OCI-LY7 (cell line): ENCODE measurements around the gene ZNF358. TPM values are rescaled to one million over a fixed set of nuclear protein-coding genes. Genes with fewer than 3 reads are reported as not detected.

Source experiments
- BruUV-seq: library from RNA; stranded (reverse); fragments of 400-500 nt; replicated peaks from 2 replicates; lab custom pipeline; 2021; lab: Mats Ljungman, UMichigan
- CTCF ChIA-PET: fragments of 300-600 bp; sonication (Branson Sonifier 250); formaldehyde crosslinking; loops from one replicate; lab custom pipeline; 2022; ENCODE audit warnings: antibody characterized with exemption; ENCODE audit not compliant: unreplicated experiment; lab: Charles Lee
- POLR2A ChIA-PET: fragments of 300-600 bp; sonication (Branson Sonifier 250); formaldehyde crosslinking; loops from one replicate; lab custom pipeline; 2022; ENCODE audit warnings: antibody characterized with exemption; lab: Charles Lee
- DNase-seq: peaks from one replicate; pipeline ENCODE4 v3.0.0-alpha.2; 2015; ENCODE audit warnings: low spot score
- H2AFZ ChIP-seq: fragments of 200-600 bp; sonication (generic), shearing (Covaris generic); 2 replicates; pipeline ENCODE4 v1.6.1; 2014; ENCODE audit warnings: mild to moderate bottlenecking, antibody characterized with exemption, low read length, moderate library complexity
- H3K27ac ChIP-seq: fragments of 200-600 bp; sonication (generic); 2 replicates; pipeline ENCODE4 v1.5.1; 2014; ENCODE audit warnings: mixed run types, low read depth, mild to moderate bottlenecking, moderate library complexity, low read length, inconsistent platforms; ENCODE audit not compliant: poor library complexity, severe bottlenecking
- H3K36me3 ChIP-seq: fragments of 200-600 bp; sonication (generic); 2 replicates; pipeline ENCODE4 v1.6.1; 2014; ENCODE audit warnings: mild to moderate bottlenecking, antibody characterized with exemption, low read length, moderate library complexity, mixed read lengths; ENCODE audit not compliant: insufficient read depth
- H3K4me1 ChIP-seq: fragments of 200-600 bp; sonication (generic); 2 replicates; pipeline ENCODE4 v1.5.1; 2014; ENCODE audit warnings: mild to moderate bottlenecking, low read length; ENCODE audit not compliant: insufficient read depth, poor library complexity, severe bottlenecking
- H3K4me2 ChIP-seq: fragments of 200-600 bp; sonication (generic); 2 replicates; pipeline ENCODE4 v1.6.1; 2014; ENCODE audit warnings: mild to moderate bottlenecking, low read length
- H3K4me3 ChIP-seq: fragments of 200-600 bp; sonication (generic); 2 replicates; pipeline ENCODE4 v1.5.1; 2014; ENCODE audit warnings: mild to moderate bottlenecking, low read depth, low read length; ENCODE audit not compliant: poor library complexity, severe bottlenecking
- H3K79me2 ChIP-seq: fragments of 200-600 bp; sonication (generic); 2 replicates; pipeline ENCODE4 v1.6.1; 2016; ENCODE audit warnings: low read depth, mild to moderate bottlenecking, low read length, moderate library complexity, mixed read lengths; ENCODE audit not compliant: insufficient read depth
- H3K9me2 ChIP-seq: fragments of 200-600 bp; sonication (generic); 2 replicates; pipeline ENCODE4 v1.6.1; 2016; ENCODE audit warnings: mild to moderate bottlenecking, low read length, mixed read lengths; ENCODE audit not compliant: insufficient read depth
- H3K9me3 ChIP-seq: fragments of 200-600 bp; sonication (generic); 2 replicates; pipeline ENCODE4 v1.6.1; 2014; ENCODE audit warnings: mild to moderate bottlenecking, mixed run types, low read length, mixed read lengths
- H4K20me1 ChIP-seq: fragments of 200-600 bp; sonication (generic); 2 replicates; pipeline ENCODE4 v1.6.1; 2014; ENCODE audit warnings: mild to moderate bottlenecking, antibody characterized with exemption, low read length, moderate library complexity, mixed read lengths; ENCODE audit not compliant: insufficient read depth
- EZH2phosphoT487 ChIP-seq: fragments of 200-600 bp; sonication (generic); IDR thresholded peaks from 2 replicates; pipeline ENCODE4 v1.6.1; 2018; ENCODE audit warnings: low read depth, borderline replicate concordance, mild to moderate bottlenecking, mixed run types, antibody characterized with exemption, low read length, moderate library complexity, mixed read lengths
- intact Hi-C: fragments of 100-400 bp; cut with micrococcal nuclease; formaldehyde crosslinking; loops from one replicate; pipeline ENCODE4 v1.10.0; 2022; ENCODE audit not compliant: unreplicated experiment
- total RNA-seq, 2 experiments: library from RNA; depleted of rRNA in 1 of 2; stranded (reverse); fragments of >200 nt in 1 of 2; shearing (Covaris generic) in 1 of 2; gene quantifications; 2 replicates each; pipeline ENCODE4 v1.2.3, GENCODE V29; 2014 to 2022
- TF ChIP-seq, protein P1 (sequence below): fragments of 200-600 bp; sonication (generic); conservative IDR thresholded peaks from 2 replicates; pipeline ENCODE4 v1.5.1; 2014; ENCODE audit warnings: mild to moderate bottlenecking, antibody characterized with exemption, low read length, moderate library complexity, mixed read lengths

ZNF358 gene
- total RNA-seq, 2 experiments from 2014 or later = not detected

DNA sequence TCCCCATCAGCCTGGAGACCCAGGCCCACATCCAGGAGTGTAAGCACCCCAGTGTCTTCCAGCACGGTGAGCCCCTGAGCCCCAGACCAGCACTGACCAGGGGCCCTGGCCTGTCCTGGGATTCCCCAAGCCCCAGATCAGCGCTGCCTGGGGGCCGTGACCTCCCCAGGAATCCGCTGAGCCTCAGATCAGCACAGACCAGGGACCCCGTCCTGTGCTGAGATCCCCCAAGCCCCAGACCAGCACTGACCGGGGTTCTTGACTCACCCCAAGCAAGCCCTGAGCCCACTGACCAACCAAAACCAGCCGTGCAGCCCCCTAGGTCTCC is 12.3 kb downstream of the ZNF358 start:
- no TSS peak for BruUV-seq
- no peak overlapping the region for H3K4me3 ChIP-seq
- H3K9me2 ChIP-seq = no peaks in the 10 kb centered on the region
- intact Hi-C loops = no loop called here
- ChIA-PET POLR2A (no interaction called here), CTCF (no interaction called here)
- no peak overlapping the region for H2AFZ ChIP-seq
- H3K36me3 ChIP-seq = 0 out of 2 replicates have a peak, but pooled peaks cover 10% of the 10 kb centered on the region
- TF ChIP-seq EZH2phosphoT487 = no peak
- TF ChIP-seq, protein P1, sequence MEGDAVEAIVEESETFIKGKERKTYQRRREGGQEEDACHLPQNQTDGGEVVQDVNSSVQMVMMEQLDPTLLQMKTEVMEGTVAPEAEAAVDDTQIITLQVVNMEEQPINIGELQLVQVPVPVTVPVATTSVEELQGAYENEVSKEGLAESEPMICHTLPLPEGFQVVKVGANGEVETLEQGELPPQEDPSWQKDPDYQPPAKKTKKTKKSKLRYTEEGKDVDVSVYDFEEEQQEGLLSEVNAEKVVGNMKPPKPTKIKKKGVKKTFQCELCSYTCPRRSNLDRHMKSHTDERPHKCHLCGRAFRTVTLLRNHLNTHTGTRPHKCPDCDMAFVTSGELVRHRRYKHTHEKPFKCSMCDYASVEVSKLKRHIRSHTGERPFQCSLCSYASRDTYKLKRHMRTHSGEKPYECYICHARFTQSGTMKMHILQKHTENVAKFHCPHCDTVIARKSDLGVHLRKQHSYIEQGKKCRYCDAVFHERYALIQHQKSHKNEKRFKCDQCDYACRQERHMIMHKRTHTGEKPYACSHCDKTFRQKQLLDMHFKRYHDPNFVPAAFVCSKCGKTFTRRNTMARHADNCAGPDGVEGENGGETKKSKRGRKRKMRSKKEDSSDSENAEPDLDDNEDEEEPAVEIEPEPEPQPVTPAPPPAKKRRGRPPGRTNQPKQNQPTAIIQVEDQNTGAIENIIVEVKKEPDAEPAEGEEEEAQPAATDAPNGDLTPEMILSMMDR = no peak
- no peaks in the 10 kb centered on the region for H3K79me2 ChIP-seq
- H3K4me2 ChIP-seq = no peak overlapping the region
- H4K20me1 ChIP-seq = no peaks in the 10 kb centered on the region
- H3K9me3 ChIP-seq = no peaks in the 10 kb centered on the region
- H3K27ac ChIP-seq = no peak overlapping the region
- H3K4me1 ChIP-seq = peaks cover 4% of the 10 kb centered on the region
- no peak for DNase-seq

DNA sequence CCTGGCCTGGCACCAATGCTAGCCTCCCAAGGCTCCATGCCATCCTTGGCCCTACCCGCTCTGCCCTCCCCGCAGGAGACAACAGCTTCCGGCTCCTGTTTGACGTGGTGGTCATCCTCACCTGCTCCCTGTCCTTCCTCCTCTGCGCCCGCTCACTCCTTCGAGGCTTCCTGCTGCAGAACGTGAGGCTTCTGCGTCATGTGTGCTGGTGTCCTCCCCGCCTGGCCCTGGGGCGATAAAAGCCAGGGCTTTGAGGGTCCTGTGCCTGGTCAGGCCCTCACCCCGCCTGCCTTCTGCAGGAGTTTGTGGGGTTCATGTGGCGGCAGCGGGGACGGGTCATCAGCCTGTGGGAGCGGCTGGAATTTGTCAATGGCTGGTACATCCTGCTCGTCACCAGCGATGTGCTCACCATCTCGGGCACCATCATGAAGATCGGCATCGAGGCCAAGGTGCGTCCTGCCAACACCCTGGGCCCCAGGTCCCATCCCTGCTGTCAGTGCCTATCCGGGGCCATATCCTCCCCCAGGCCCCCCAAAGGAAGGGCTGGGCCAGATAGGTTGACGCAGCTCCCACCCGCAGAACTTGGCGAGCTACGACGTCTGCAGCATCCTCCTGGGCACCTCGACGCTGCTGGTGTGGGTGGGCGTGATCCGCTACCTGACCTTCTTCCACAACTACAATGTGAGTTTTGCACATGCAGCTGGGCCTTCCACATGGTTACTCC is 12.8 kb downstream of the ZNF358 start:
- Histone ChIP-seq H3K36me3 (0 out of 2 replicates have a peak, but pooled peaks cover 10% of the 10 kb centered on the region), H4K20me1 (no peaks in the 10 kb centered on the region), H3K27ac (no peak overlapping the region), H3K9me2 (no peaks in the 10 kb centered on the region), H3K79me2 (no peaks in the 10 kb centered on the region), H3K4me1 (peaks cover 4% of the 10 kb centered on the region), H3K4me3 (no peak overlapping the region), H3K4me2 (no peak overlapping the region), H2AFZ (no peak overlapping the region), H3K9me3 (no peaks in the 10 kb centered on the region)
- no TSS peak for BruUV-seq
- ChIA-PET POLR2A (no interaction called here), CTCF (no interaction called here)
- intact Hi-C loops = no loop called here
- no peak for DNase-seq
- TF ChIP-seq, protein P1 = no peak
- no peak for TF ChIP-seq EZH2phosphoT487

DNA sequence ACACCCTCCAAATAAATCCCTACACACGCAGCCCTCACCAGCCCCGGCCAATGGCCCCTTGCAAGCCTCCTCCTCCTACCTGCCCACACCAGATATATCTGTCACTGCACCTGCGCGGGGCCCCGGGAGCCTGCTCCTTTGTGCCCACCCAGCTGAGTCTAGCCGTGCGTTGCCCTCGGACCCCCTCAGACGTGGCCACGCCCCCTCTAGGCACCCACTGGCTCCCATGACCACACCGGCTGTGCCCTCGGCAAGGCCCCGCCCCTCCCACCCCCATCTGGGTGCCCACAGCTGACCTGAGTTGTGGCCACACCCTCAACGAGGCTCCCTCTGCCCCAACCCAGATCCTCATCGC is 13.3 kb downstream of the ZNF358 start:
- CTCF ChIA-PET = no interaction called here
- 0 out of 2 replicates have a peak, but pooled peaks cover 10% of the 10 kb centered on the region for H3K36me3 ChIP-seq
- DNase-seq = no peak
- no peaks in the 10 kb centered on the region for H4K20me1 ChIP-seq
- BruUV-seq = no TSS peak
- H3K27ac ChIP-seq = no peak overlapping the region
- no peaks in the 10 kb centered on the region for H3K79me2 ChIP-seq
- POLR2A ChIA-PET = no interaction called here
- no peak overlapping the region for H3K4me3 ChIP-seq
- TF ChIP-seq, protein P1 = no peak
- no peak for TF ChIP-seq EZH2phosphoT487
- no peaks in the 10 kb centered on the region for H3K9me2 ChIP-seq
- no peaks in the 10 kb centered on the region for H3K9me3 ChIP-seq
- intact Hi-C loops = no loop called here
- H2AFZ ChIP-seq = no peak overlapping the region
- H3K4me2 ChIP-seq = no peak overlapping the region
- H3K4me1 ChIP-seq = peaks cover 5% of the 10 kb centered on the region
